ENCODE data around the gene ITGB5. TPM values are rescaled to one million over a fixed set of nuclear protein-coding genes. Genes with fewer than 3 reads are reported as not detected.

ITGB5 gene
- total RNA-seq, 1 experiment from 2014 or later = 67.2 TPM

GRCh38 chr3:124916837-124917409, 29.8 kb upstream of the ITGB5 start:
- no TSS peak for BruUV-seq (replicated peaks)
- H3K36me3 ChIP-seq (ENCODE audit: low read depth, low read length) = no peaks in the 10 kb centered on the region
- DNase-seq (no peak), ATAC-seq (no peak)
- H3K27ac ChIP-seq (ENCODE audit: low read length) = no peak overlapping the region
- H2AFZ ChIP-seq (ENCODE audit: low read length) = no peak overlapping the region
- no peak for TF ChIP-seq CTCF (conservative IDR thresholded peaks at IDR 0.05; ENCODE audit: low read depth, low read length)
- no peak for TF ChIP-seq EZH2phosphoT487 (IDR thresholded peaks at IDR 0.05; ENCODE audit: borderline replicate concordance, low read length)
- no peak for TF ChIP-seq EZH2 (IDR thresholded peaks at IDR 0.05; ENCODE audit: low read length, unreplicated experiment)
- no peak overlapping the region for H3K4me3 ChIP-seq (ENCODE audit: low read length)
- intact Hi-C loops (cut with micrococcal nuclease) = no loop called here
- H3K9ac ChIP-seq (ENCODE audit: low read length) = no peak overlapping the region
- H3K79me2 ChIP-seq (ENCODE audit: low read length) = no peaks in the 10 kb centered on the region
- no peak overlapping the region for H3K4me2 ChIP-seq (ENCODE audit: low read length)
- POLR2A ChIA-PET (ENCODE audit: unreplicated experiment) = no interaction called here
- no peaks in the 10 kb centered on the region for H3K27me3 ChIP-seq (ENCODE audit: low read length)
- CTCF ChIA-PET = no interaction called here
- H4K20me1 ChIP-seq (ENCODE audit: low read length) = no peaks in the 10 kb centered on the region
- H3K4me1 ChIP-seq (ENCODE audit: insufficient read depth, low read length) = no peaks in the 10 kb centered on the region
- no peaks in the 10 kb centered on the region for H3K9me3 ChIP-seq (ENCODE audit: low read length)
- H3F3A ChIP-seq (ENCODE audit: low read length, unreplicated experiment) = no peaks in the 10 kb centered on the region
- H3K9me2 ChIP-seq (replicated peaks; ENCODE audit: low read length) = no peaks in the 10 kb centered on the region

GRCh38 chr3:124915254-124915653, 28.1 kb upstream of the ITGB5 start:
- POLR2A ChIA-PET (ENCODE audit: unreplicated experiment) = no interaction called here
- BruUV-seq (replicated peaks) = no TSS peak
- no peak for DNase-seq

More at GRCh38 chr3:124915254-124915653, 28.1 kb upstream of the ITGB5 start:
- Histone ChIP-seq H3K9me2 (replicated peaks; ENCODE audit: low read length) (no peaks in the 10 kb centered on the region), H3K4me3 (ENCODE audit: low read length) (no peak overlapping the region), H3K4me1 (ENCODE audit: insufficient read depth, low read length) (no peaks in the 10 kb centered on the region), H3K9ac (ENCODE audit: low read length) (no peak overlapping the region), H3K4me2 (ENCODE audit: low read length) (no peak overlapping the region), H3K79me2 (ENCODE audit: low read length) (no peaks in the 10 kb centered on the region), H3F3A (ENCODE audit: low read length, unreplicated experiment) (no peaks in the 10 kb centered on the region), H4K20me1 (ENCODE audit: low read length) (no peaks in the 10 kb centered on the region), H2AFZ (ENCODE audit: low read length) (no peak overlapping the region), H3K27me3 (ENCODE audit: low read length) (no peaks in the 10 kb centered on the region), H3K27ac (ENCODE audit: low read length) (no peak overlapping the region), H3K9me3 (ENCODE audit: low read length) (no peaks in the 10 kb centered on the region), H3K36me3 (ENCODE audit: low read depth, low read length) (no peaks in the 10 kb centered on the region)
- ATAC-seq = no peak
- CTCF ChIA-PET = no interaction called here
- intact Hi-C loops (cut with micrococcal nuclease) = no loop called here
- no peak for TF ChIP-seq EZH2phosphoT487 (IDR thresholded peaks at IDR 0.05; ENCODE audit: borderline replicate concordance, low read length)
- no peak for TF ChIP-seq CTCF (conservative IDR thresholded peaks at IDR 0.05; ENCODE audit: low read depth, low read length)
- no peak for TF ChIP-seq EZH2 (IDR thresholded peaks at IDR 0.05; ENCODE audit: low read length, unreplicated experiment)
